Stomach (tissue), 4 donors: ENCODE results near the gene TPI1.

Experiments
- EP300 ChIP-seq: sonication (generic); formaldehyde crosslinking; IDR thresholded peaks from one replicate; pipeline ENCODE4 v1.6.1; 2017; ENCODE audit warnings: antibody characterized with exemption
- POLR2A ChIP-seq, 4 donors: fragments of 450-650 bp; IDR thresholded peaks; one replicate each; pipeline ENCODE4 v1.6.1; 2016; ENCODE audit warnings: antibody characterized with exemption in 4 of 4, control low read depth in 2 of 4, mild to moderate bottlenecking in 1 of 4, moderate library complexity in 1 of 4
- POLR2AphosphoS5 ChIP-seq, 3 donors: sonication (generic); formaldehyde crosslinking; IDR thresholded peaks; one replicate each; pipeline ENCODE4 v1.6.1; 2016; ENCODE audit warnings: antibody characterized with exemption in 3 of 3
- TF ChIP-seq, protein P1 (sequence below), 7 experiments: fragments of 450-650 bp in 4 of 7; fragments of 200-600 bp in 3 of 7; sonication (generic) in 3 of 7; IDR thresholded peaks; one replicate each; pipeline ENCODE4 v1.5.1; 2016 to 2019; ENCODE audit warnings: antibody characterized with exemption in 7 of 7, control low read depth in 2 of 7, mild to moderate bottlenecking in 1 of 7

DNA sequence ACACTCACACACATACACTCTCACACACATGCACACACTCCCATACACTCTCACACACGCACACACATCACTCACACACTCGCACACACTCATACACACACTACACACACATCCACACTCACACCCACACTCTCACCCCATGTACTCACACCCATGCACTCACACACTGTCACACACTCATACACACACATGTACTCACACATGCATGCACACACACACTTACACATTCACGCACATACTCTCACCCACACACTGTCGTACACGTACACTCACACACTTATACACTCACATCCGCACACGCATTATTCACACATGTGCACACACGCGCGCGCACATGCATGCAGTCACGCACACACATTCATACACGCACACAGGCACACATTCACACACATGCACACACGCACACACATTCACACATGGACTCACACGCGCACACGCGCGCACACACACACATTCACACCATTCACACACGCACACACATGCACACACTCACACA, 49.6 kb upstream of the TPI1 start:
- TF ChIP-seq, protein P1, sequence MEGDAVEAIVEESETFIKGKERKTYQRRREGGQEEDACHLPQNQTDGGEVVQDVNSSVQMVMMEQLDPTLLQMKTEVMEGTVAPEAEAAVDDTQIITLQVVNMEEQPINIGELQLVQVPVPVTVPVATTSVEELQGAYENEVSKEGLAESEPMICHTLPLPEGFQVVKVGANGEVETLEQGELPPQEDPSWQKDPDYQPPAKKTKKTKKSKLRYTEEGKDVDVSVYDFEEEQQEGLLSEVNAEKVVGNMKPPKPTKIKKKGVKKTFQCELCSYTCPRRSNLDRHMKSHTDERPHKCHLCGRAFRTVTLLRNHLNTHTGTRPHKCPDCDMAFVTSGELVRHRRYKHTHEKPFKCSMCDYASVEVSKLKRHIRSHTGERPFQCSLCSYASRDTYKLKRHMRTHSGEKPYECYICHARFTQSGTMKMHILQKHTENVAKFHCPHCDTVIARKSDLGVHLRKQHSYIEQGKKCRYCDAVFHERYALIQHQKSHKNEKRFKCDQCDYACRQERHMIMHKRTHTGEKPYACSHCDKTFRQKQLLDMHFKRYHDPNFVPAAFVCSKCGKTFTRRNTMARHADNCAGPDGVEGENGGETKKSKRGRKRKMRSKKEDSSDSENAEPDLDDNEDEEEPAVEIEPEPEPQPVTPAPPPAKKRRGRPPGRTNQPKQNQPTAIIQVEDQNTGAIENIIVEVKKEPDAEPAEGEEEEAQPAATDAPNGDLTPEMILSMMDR (IDR thresholded peaks at IDR 0.05): no peak
- TF ChIP-seq EP300: no peak
- TF ChIP-seq POLR2A (IDR thresholded peaks at IDR 0.05): no peak
- no peak for TF ChIP-seq POLR2AphosphoS5 (IDR thresholded peaks at IDR 0.05)
